ENCODE results near the gene MAGEA8.

MAGEA8 gene

GRCh38 chrX:149903889-149904748, 23.1 kb downstream of the MAGEA8 start:
- Histone ChIP-seq H3K27me3 (ENCODE audit: low read length) (no peaks in the 10 kb centered on the region), H2AFZ (ENCODE audit: low read depth, low read length, severe bottlenecking) (no peak overlapping the region), H3K9me2 (replicated peaks; ENCODE audit: insufficient read depth, low read length) (no peaks in the 10 kb centered on the region), H3K9me3 (ENCODE audit: insufficient read depth, low read length) (no peaks in the 10 kb centered on the region), H3K4me3 (ENCODE audit: insufficient read depth, low read length, poor library complexity, severe bottlenecking) (no peak overlapping the region), H4K20me1 (ENCODE audit: low read depth, low read length) (no peaks in the 10 kb centered on the region), H3K79me2 (ENCODE audit: insufficient read depth, low read length) (no peaks in the 10 kb centered on the region), H3K9ac (ENCODE audit: low read length) (no peak overlapping the region), H3F3A (ENCODE audit: insufficient read depth) (no peaks in the 10 kb centered on the region), H3K27ac (ENCODE audit: low read depth, low read length) (no peak overlapping the region), H3K4me2 (ENCODE audit: low read depth, low read length, poor library complexity, severe bottlenecking) (no peak overlapping the region), H3K36me3 (ENCODE audit: low read length) (no peaks in the 10 kb centered on the region)
- no peak for TF ChIP-seq CTCF (IDR thresholded peaks at IDR 0.05; ENCODE audit: insufficient read depth, low read length, poor library complexity, severe bottlenecking)
- TF ChIP-seq EZH2phosphoT487 (conservative IDR thresholded peaks at IDR 0.05; ENCODE audit: low read length) = no peak

GRCh38 chrX:149908308-149908707, 27.3 kb downstream of the MAGEA8 start:
- Histone ChIP-seq H2AFZ (ENCODE audit: low read depth, low read length, severe bottlenecking) (no peak overlapping the region), H3K9me3 (ENCODE audit: insufficient read depth, low read length) (no peaks in the 10 kb centered on the region), H3K27ac (ENCODE audit: low read depth, low read length) (no peak overlapping the region), H3F3A (ENCODE audit: insufficient read depth) (no peaks in the 10 kb centered on the region), H3K4me3 (ENCODE audit: insufficient read depth, low read length, poor library complexity, severe bottlenecking) (no peak overlapping the region), H4K20me1 (ENCODE audit: low read depth, low read length) (no peaks in the 10 kb centered on the region), H3K79me2 (ENCODE audit: insufficient read depth, low read length) (no peaks in the 10 kb centered on the region), H3K36me3 (ENCODE audit: low read length) (no peaks in the 10 kb centered on the region), H3K4me2 (ENCODE audit: low read depth, low read length, poor library complexity, severe bottlenecking) (no peak overlapping the region), H3K9me2 (replicated peaks; ENCODE audit: insufficient read depth, low read length) (no peaks in the 10 kb centered on the region), H3K9ac (ENCODE audit: low read length) (no peak overlapping the region), H3K27me3 (ENCODE audit: low read length) (no peaks in the 10 kb centered on the region)
- TF ChIP-seq EZH2phosphoT487 (conservative IDR thresholded peaks at IDR 0.05; ENCODE audit: low read length) (no peak), CTCF (IDR thresholded peaks at IDR 0.05; ENCODE audit: insufficient read depth, low read length, poor library complexity, severe bottlenecking) (no peak)

- Histone ChIP-seq H3K36me3 (ENCODE audit: low read length) (no peaks in the 10 kb centered on the region), H3K79me2 (ENCODE audit: insufficient read depth, low read length) (no peaks in the 10 kb centered on the region), H3K9me3 (ENCODE audit: insufficient read depth, low read length) (no peaks in the 10 kb centered on the region), H4K20me1 (ENCODE audit: low read depth, low read length) (no peaks in the 10 kb centered on the region), H3K4me3 (ENCODE audit: insufficient read depth, low read length, poor library complexity, severe bottlenecking) (no peak overlapping the region), H3F3A (ENCODE audit: insufficient read depth) (no peaks in the 10 kb centered on the region), H3K9ac (ENCODE audit: low read length) (no peak overlapping the region), H2AFZ (ENCODE audit: low read depth, low read length, severe bottlenecking) (no peak overlapping the region), H3K27ac (ENCODE audit: low read depth, low read length) (no peak overlapping the region), H3K4me2 (ENCODE audit: low read depth, low read length, poor library complexity, severe bottlenecking) (no peak overlapping the region), H3K9me2 (replicated peaks; ENCODE audit: insufficient read depth, low read length) (no peaks in the 10 kb centered on the region), H3K27me3 (ENCODE audit: low read length) (no peaks in the 10 kb centered on the region)
- TF ChIP-seq EZH2phosphoT487 (conservative IDR thresholded peaks at IDR 0.05; ENCODE audit: low read length) (no peak), CTCF (IDR thresholded peaks at IDR 0.05; ENCODE audit: insufficient read depth, low read length, poor library complexity, severe bottlenecking) (no peak)
Measured at GRCh38 chrX:149908727-149909126, 27.7 kb downstream of the MAGEA8 start.
